Measurements from ENCODE around the gene STOML2. TPM values are rescaled to one million over a fixed set of nuclear protein-coding genes. Genes with fewer than 3 reads are reported as not detected.

Gene STOML2
- total RNA-seq, 1 experiment from 2014 or later = 175 TPM

- peaks cover 3% of the 10 kb centered on the region for H3K79me2 ChIP-seq (ENCODE audit: low read length)
- H4K20me1 ChIP-seq (ENCODE audit: low read length) = no peaks in the 10 kb centered on the region
- H3K4me3 ChIP-seq (ENCODE audit: low read length) = no peak overlapping the region
- H3K27me3 ChIP-seq (ENCODE audit: low read length) = no peaks in the 10 kb centered on the region
- DNase-seq (no peak), ATAC-seq (no peak)
- H3K9ac ChIP-seq (ENCODE audit: low read length) = no peak overlapping the region
- H3F3A ChIP-seq (ENCODE audit: low read length, unreplicated experiment) = no peaks in the 10 kb centered on the region
- TF ChIP-seq EZH2phosphoT487 (IDR thresholded peaks at IDR 0.05; ENCODE audit: borderline replicate concordance, low read length) = no peak
- POLR2A ChIA-PET (ENCODE audit: unreplicated experiment) = interaction anchor here (0.5 kb wide), 1 partner anchor 336 kb away, joined by 4 read pairs; no protein-coding TSS in a partner anchor
- no peaks in the 10 kb centered on the region for H3K36me3 ChIP-seq (ENCODE audit: low read depth, low read length)
- H3K4me2 ChIP-seq (ENCODE audit: low read length) = no peak overlapping the region
- H2AFZ ChIP-seq (ENCODE audit: low read length) = no peak overlapping the region
- BruUV-seq (replicated peaks) = no TSS peak
- no peak overlapping the region for H3K27ac ChIP-seq (ENCODE audit: low read length)
- CTCF ChIA-PET = no interaction called here
- peaks cover 27% of the 10 kb centered on the region for H3K4me1 ChIP-seq (ENCODE audit: insufficient read depth, low read length)
- intact Hi-C loops (cut with micrococcal nuclease) = no loop called here
- H3K9me3 ChIP-seq (ENCODE audit: low read length) = no peaks in the 10 kb centered on the region
- no peaks in the 10 kb centered on the region for H3K9me2 ChIP-seq (replicated peaks; ENCODE audit: low read length)
Measured at GRCh38 chr9:35107297-35108290, 4.7 kb upstream of the STOML2 start.

GRCh38 chr9:35106343-35106730 lies 3.4 kb upstream of the STOML2 start:
- no peak overlapping the region for H3K27ac ChIP-seq (ENCODE audit: low read length)
- H3K79me2 ChIP-seq (ENCODE audit: low read length) = peaks cover 16% of the 10 kb centered on the region
- no peak overlapping the region for H3K4me2 ChIP-seq (ENCODE audit: low read length)
- intact Hi-C loops (cut with micrococcal nuclease) = no loop called here
- no TSS peak for BruUV-seq (replicated peaks)
- H3K27me3 ChIP-seq (ENCODE audit: low read length) = no peaks in the 10 kb centered on the region
- no peak for ATAC-seq
- no peak overlapping the region for H3K4me3 ChIP-seq (ENCODE audit: low read length)
- H3K9me3 ChIP-seq (ENCODE audit: low read length) = no peaks in the 10 kb centered on the region
- no peak overlapping the region for H3K9ac ChIP-seq (ENCODE audit: low read length)
- no peaks in the 10 kb centered on the region for H3K9me2 ChIP-seq (replicated peaks; ENCODE audit: low read length)
- H4K20me1 ChIP-seq (ENCODE audit: low read length) = no peaks in the 10 kb centered on the region
- H3F3A ChIP-seq (ENCODE audit: low read length, unreplicated experiment) = no peaks in the 10 kb centered on the region
- no peak for DNase-seq
- ChIA-PET POLR2A (ENCODE audit: unreplicated experiment) (no interaction called here), CTCF (no interaction called here)
- no peak overlapping the region for H2AFZ ChIP-seq (ENCODE audit: low read length)
- no peak for TF ChIP-seq CTCF (conservative IDR thresholded peaks at IDR 0.05; ENCODE audit: low read depth, low read length)
- TF ChIP-seq EZH2phosphoT487 (IDR thresholded peaks at IDR 0.05; ENCODE audit: borderline replicate concordance, low read length) = no peak
- H3K36me3 ChIP-seq (ENCODE audit: low read depth, low read length) = no peaks in the 10 kb centered on the region
- peaks cover 28% of the 10 kb centered on the region for H3K4me1 ChIP-seq (ENCODE audit: insufficient read depth, low read length)

- Histone ChIP-seq H3K27me3 (ENCODE audit: low read length) (no peaks in the 10 kb centered on the region), H2AFZ (ENCODE audit: low read length) (no peak overlapping the region), H3K4me1 (ENCODE audit: insufficient read depth, low read length) (peaks cover 27% of the 10 kb centered on the region), H3K27ac (ENCODE audit: low read length) (no peak overlapping the region), H3K79me2 (ENCODE audit: low read length) (peaks cover 20% of the 10 kb centered on the region), H3K36me3 (ENCODE audit: low read depth, low read length) (no peaks in the 10 kb centered on the region), H4K20me1 (ENCODE audit: low read length) (no peaks in the 10 kb centered on the region), H3K4me3 (ENCODE audit: low read length) (no peak overlapping the region), H3K9ac (ENCODE audit: low read length) (no peak overlapping the region), H3K9me3 (ENCODE audit: low read length) (no peaks in the 10 kb centered on the region), H3K9me2 (replicated peaks; ENCODE audit: low read length) (no peaks in the 10 kb centered on the region), H3K4me2 (ENCODE audit: low read length) (no peak overlapping the region), H3F3A (ENCODE audit: low read length, unreplicated experiment) (no peaks in the 10 kb centered on the region)
- TF ChIP-seq EZH2 (IDR thresholded peaks at IDR 0.05; ENCODE audit: low read length, unreplicated experiment) (no peak), EZH2phosphoT487 (IDR thresholded peaks at IDR 0.05; ENCODE audit: borderline replicate concordance, low read length) (no peak), CTCF (conservative IDR thresholded peaks at IDR 0.05; ENCODE audit: low read depth, low read length) (no peak)
- ChIA-PET CTCF (no interaction called here), POLR2A (ENCODE audit: unreplicated experiment) (interaction anchor here (0.5 kb wide), 1 partner anchor 457 kb away, joined by 3 read pairs; no protein-coding TSS in a partner anchor)
- intact Hi-C loops (cut with micrococcal nuclease) = no loop called here
- no TSS peak for BruUV-seq (replicated peaks)
- ATAC-seq = no peak
- no peak for DNase-seq
Measured at GRCh38 chr9:35105571-35106342, 2.8 kb upstream of the STOML2 start.
